GM20000 (cell line): ENCODE results near the gene CABS1.

Source experiments
- DNase-seq: peaks from one replicate; pipeline ENCODE4 v3.0.0; 2012; ENCODE audit warnings: low spot score
- CTCF ChIP-seq: IDR thresholded peaks from 2 replicates; pipeline ENCODE4 v1.5.1; 2012; ENCODE audit warnings: mild to moderate bottlenecking, control low read depth; ENCODE audit errors: extremely low read depth, missing control alignments

Gene CABS1

DNA sequence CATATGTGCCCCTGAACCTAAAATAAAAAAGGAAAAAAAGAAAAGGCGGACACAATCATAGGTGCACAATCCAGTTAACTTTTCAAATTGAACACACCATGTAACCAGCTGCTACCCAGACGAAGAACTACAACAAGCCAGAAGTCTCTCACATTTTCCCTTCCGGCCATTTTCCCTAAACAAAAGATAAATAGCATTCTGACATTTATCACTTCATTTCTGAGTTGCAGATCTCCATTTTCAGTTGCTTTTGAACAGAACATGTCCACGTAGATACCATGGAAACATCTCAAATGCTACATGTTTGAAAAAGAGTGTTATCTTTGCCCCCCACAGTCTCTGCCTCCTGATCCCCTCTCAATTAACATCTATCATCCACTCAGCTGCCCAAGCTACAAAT, 29.2 kb upstream of the CABS1 start:
- no peak for TF ChIP-seq CTCF
- DNase-seq, result no peak

GRCh38 chr4:70306076-70306475, 28.7 kb upstream of the CABS1 start:
- DNase-seq, result no peak
- TF ChIP-seq CTCF, result no peak

GRCh38 chr4:70313736-70314135, 21.0 kb upstream of the CABS1 start:
- TF ChIP-seq CTCF, result no peak
- DNase-seq, result no peak

GRCh38 chr4:70315928-70316327, 18.9 kb upstream of the CABS1 start:
- peak; percentile 20 for TF ChIP-seq CTCF
- DNase-seq, result no peak

GRCh38 chr4:70326052-70326451, 8.7 kb upstream of the CABS1 start:
- TF ChIP-seq CTCF, result no peak
- DNase-seq, result no peak

GRCh38 chr4:70336043-70336442, 1.3 kb downstream of the CABS1 start:
- no peak for TF ChIP-seq CTCF
- DNase-seq, result no peak

DNA sequence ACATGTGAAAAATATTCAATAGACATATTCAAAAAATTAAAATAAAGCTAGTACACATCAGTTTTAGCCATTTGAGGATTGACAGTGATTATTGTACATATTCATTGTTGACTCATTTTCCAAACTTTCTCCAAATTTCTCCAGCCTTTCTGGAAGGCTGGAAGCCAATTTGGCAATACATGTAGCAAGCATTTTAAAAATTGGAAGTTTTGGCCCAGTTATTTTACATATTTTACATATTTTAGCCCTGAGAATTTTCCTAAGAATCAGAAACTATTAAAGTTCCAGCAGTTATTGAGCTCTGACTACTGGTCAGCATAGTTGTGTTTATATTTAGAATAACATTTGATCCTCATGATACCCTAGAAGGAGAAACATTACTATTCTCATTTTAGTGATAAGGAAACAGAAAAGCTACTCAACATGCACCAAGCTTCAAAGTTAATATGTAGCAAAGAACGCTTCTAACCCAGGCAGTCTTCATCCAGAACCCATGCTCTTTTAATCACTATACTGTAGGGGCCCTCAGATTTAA, 3.2 kb downstream of the CABS1 start:
- no peak for TF ChIP-seq CTCF
- DNase-seq, result no peak

GRCh38 chr4:70356185-70356584, 21.4 kb downstream of the CABS1 start:
- TF ChIP-seq CTCF, result no peak
- DNase-seq, result no peak
